ENCODE results near the gene FAM210B.
A peak's percentile ranks its signal among the peaks of the same experiment; 100 is the strongest.

DNA sequence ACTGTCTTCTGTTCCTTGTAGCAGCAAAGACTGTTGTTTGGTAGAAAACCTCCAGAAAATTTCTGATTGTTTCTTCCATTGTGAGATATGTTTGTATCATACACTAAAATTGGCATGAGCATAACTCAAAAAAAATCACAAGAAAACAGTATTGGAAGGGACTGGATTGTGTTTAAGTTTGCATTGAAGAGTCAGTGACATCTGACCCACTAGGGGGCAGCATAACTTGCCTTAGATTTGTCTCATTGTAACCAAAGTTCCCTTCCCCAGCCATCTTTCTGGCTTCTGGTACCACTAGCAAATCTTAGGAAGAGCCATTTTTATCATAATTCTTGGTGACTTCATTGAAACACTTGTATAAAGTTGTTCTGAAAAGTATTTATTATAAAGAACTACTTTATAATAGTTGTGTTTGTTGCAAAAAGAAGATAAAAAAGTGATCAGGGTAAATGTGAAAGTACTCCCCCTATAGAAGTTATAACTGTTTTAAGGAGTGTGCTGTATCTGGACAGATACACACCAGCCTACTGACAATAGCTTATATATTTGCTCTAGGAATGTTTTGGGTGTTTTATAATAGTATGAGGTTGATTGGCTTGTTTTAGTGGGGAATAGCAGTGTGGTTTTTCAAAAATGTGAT, 41.3 kb downstream of the FAM210B start:
- TF ChIP-seq, protein P1, sequence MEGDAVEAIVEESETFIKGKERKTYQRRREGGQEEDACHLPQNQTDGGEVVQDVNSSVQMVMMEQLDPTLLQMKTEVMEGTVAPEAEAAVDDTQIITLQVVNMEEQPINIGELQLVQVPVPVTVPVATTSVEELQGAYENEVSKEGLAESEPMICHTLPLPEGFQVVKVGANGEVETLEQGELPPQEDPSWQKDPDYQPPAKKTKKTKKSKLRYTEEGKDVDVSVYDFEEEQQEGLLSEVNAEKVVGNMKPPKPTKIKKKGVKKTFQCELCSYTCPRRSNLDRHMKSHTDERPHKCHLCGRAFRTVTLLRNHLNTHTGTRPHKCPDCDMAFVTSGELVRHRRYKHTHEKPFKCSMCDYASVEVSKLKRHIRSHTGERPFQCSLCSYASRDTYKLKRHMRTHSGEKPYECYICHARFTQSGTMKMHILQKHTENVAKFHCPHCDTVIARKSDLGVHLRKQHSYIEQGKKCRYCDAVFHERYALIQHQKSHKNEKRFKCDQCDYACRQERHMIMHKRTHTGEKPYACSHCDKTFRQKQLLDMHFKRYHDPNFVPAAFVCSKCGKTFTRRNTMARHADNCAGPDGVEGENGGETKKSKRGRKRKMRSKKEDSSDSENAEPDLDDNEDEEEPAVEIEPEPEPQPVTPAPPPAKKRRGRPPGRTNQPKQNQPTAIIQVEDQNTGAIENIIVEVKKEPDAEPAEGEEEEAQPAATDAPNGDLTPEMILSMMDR (IDR thresholded peaks at IDR 0.05 in 8 of 11, conservative IDR thresholded peaks at IDR 0.05 in 3 of 11): peak; percentile 52 to 91 (median 79)
- no peak for TF ChIP-seq POLR2AphosphoS5 (IDR thresholded peaks at IDR 0.05)
